ENCODE results near the gene WNT3A. TPM values are rescaled to one million over a fixed set of nuclear protein-coding genes. Genes with fewer than 3 reads are reported as not detected.

The WNT3A gene
- polyA plus RNA-seq, 1 donor (not counting 4 experiments of a cell fraction or from before 2014, with no cell fraction given) = 0.07 TPM

GRCh38 chr1:228031276-228031995 lies 24.6 kb downstream of the WNT3A start:
- FAIRE-seq (no peak), DNase-seq (ENCODE audit: low read depth, low spot score) (no peak)
- TF ChIP-seq, protein P1, sequence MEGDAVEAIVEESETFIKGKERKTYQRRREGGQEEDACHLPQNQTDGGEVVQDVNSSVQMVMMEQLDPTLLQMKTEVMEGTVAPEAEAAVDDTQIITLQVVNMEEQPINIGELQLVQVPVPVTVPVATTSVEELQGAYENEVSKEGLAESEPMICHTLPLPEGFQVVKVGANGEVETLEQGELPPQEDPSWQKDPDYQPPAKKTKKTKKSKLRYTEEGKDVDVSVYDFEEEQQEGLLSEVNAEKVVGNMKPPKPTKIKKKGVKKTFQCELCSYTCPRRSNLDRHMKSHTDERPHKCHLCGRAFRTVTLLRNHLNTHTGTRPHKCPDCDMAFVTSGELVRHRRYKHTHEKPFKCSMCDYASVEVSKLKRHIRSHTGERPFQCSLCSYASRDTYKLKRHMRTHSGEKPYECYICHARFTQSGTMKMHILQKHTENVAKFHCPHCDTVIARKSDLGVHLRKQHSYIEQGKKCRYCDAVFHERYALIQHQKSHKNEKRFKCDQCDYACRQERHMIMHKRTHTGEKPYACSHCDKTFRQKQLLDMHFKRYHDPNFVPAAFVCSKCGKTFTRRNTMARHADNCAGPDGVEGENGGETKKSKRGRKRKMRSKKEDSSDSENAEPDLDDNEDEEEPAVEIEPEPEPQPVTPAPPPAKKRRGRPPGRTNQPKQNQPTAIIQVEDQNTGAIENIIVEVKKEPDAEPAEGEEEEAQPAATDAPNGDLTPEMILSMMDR (optimal IDR thresholded peaks at IDR 0.05 in 1 of 3, IDR thresholded peaks at IDR 0.05 in 1 of 3, conservative IDR thresholded peaks at IDR 0.05 in 1 of 3; ENCODE audit: extremely low read depth in 1 of 3, insufficient read depth in 2 of 3, low read length in 3 of 3) = peak; percentile 20 to 36 (median 35)
- no peak for TF ChIP-seq EZH2 (IDR thresholded peaks at IDR 0.05; ENCODE audit: low read length)
- Histone ChIP-seq H3K79me2 (ENCODE audit: control insufficient read depth, insufficient read depth, low read length) (no peaks in the 10 kb centered on the region), H3K27ac (ENCODE audit: control insufficient read depth, insufficient read depth, low read length) (no peak overlapping the region), H3K9ac (ENCODE audit: control insufficient read depth, extremely low read depth, insufficient read depth, low read length) (no peak overlapping the region), H3K4me1 (ENCODE audit: control insufficient read depth, extremely low read depth, insufficient read depth, low read length) (no peaks in the 10 kb centered on the region), H2AFZ (ENCODE audit: control insufficient read depth, low read length) (no peak overlapping the region), H3K9me1 (ENCODE audit: control insufficient read depth, extremely low read depth, insufficient read depth, low read length) (no peaks in the 10 kb centered on the region), H3K4me3 (ENCODE audit: control insufficient read depth in 2 of 3, extremely low read depth in 1 of 3, insufficient read depth in 2 of 3, low read depth in 1 of 3, low read length in 3 of 3) (no peak overlapping the region), H3K36me3 (ENCODE audit: control insufficient read depth in 2 of 2, extremely low read depth in 1 of 2, insufficient read depth in 2 of 2, low read length in 2 of 2) (no peaks in the 10 kb centered on the region), H3K4me2 (ENCODE audit: control insufficient read depth, extremely low read depth, insufficient read depth, low read depth, low read length) (no peak overlapping the region), H3K27me3 (ENCODE audit: control insufficient read depth, extremely low read depth, insufficient read depth, low read length) (peaks cover 9% of the 10 kb centered on the region), H4K20me1 (ENCODE audit: control insufficient read depth, extremely low read depth, insufficient read depth, low read length) (no peaks in the 10 kb centered on the region), H3K9me3 (ENCODE audit: control insufficient read depth, low read depth, low read length) (no peaks in the 10 kb centered on the region)
- dilution Hi-C loops (cut with MboI; ENCODE audit: extremely low pct_ligation_motif_present, low sequenced_read_pairs) = no loop called here

DNA sequence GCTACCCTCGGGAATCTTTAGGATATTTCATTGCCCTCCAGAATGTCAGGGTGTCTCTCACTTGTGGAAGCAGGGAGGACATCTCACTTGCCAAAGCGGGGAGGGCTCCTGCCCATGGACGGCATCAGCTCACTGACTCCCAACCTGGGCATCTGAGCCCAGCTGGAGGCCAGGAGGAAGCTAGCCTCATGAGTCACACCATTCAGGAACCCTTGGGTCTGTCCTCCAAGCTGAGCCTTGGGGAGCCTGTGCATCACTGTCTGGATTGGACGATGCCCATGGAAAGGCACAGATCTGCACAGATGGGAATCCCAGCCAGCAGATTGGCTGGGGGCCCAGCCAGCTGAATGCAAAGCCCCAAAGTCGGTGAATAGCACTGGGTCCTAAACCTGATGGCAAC lies 25.2 kb downstream of the WNT3A start:
- no peaks in the 10 kb centered on the region for H3K9me1 ChIP-seq (ENCODE audit: control insufficient read depth, extremely low read depth, insufficient read depth, low read length)
- no peaks in the 10 kb centered on the region for H3K36me3 ChIP-seq (ENCODE audit: control insufficient read depth in 2 of 2, extremely low read depth in 1 of 2, insufficient read depth in 2 of 2, low read length in 2 of 2)
- H2AFZ ChIP-seq (ENCODE audit: control insufficient read depth, low read length) = no peak overlapping the region
- no peak overlapping the region for H3K9ac ChIP-seq (ENCODE audit: control insufficient read depth, extremely low read depth, insufficient read depth, low read length)
- no peaks in the 10 kb centered on the region for H3K9me3 ChIP-seq (ENCODE audit: control insufficient read depth, low read depth, low read length)
- H3K4me3 ChIP-seq (ENCODE audit: control insufficient read depth in 2 of 3, extremely low read depth in 1 of 3, insufficient read depth in 2 of 3, low read depth in 1 of 3, low read length in 3 of 3) = no peak overlapping the region
- no peak for FAIRE-seq
- H3K4me2 ChIP-seq (ENCODE audit: control insufficient read depth, extremely low read depth, insufficient read depth, low read depth, low read length) = no peak overlapping the region
- H3K4me1 ChIP-seq (ENCODE audit: control insufficient read depth, extremely low read depth, insufficient read depth, low read length) = no peaks in the 10 kb centered on the region
- H4K20me1 ChIP-seq (ENCODE audit: control insufficient read depth, extremely low read depth, insufficient read depth, low read length) = no peaks in the 10 kb centered on the region
- no peak for DNase-seq (ENCODE audit: low read depth, low spot score)
- H3K27ac ChIP-seq (ENCODE audit: control insufficient read depth, insufficient read depth, low read length) = no peak overlapping the region
- dilution Hi-C loops (cut with MboI; ENCODE audit: extremely low pct_ligation_motif_present, low sequenced_read_pairs) = no loop called here
- TF ChIP-seq, protein P1 (optimal IDR thresholded peaks at IDR 0.05 in 1 of 3, IDR thresholded peaks at IDR 0.05 in 1 of 3, conservative IDR thresholded peaks at IDR 0.05 in 1 of 3; ENCODE audit: extremely low read depth in 1 of 3, insufficient read depth in 2 of 3, low read length in 3 of 3) = no peak
- no peak for TF ChIP-seq EZH2 (IDR thresholded peaks at IDR 0.05; ENCODE audit: low read length)
- H3K79me2 ChIP-seq (ENCODE audit: control insufficient read depth, insufficient read depth, low read length) = no peaks in the 10 kb centered on the region
- H3K27me3 ChIP-seq (ENCODE audit: control insufficient read depth, extremely low read depth, insufficient read depth, low read length) = peaks cover 15% of the 10 kb centered on the region

All from keratinocyte (primary cell).